ENCODE data around the gene NKD1.

DNA sequence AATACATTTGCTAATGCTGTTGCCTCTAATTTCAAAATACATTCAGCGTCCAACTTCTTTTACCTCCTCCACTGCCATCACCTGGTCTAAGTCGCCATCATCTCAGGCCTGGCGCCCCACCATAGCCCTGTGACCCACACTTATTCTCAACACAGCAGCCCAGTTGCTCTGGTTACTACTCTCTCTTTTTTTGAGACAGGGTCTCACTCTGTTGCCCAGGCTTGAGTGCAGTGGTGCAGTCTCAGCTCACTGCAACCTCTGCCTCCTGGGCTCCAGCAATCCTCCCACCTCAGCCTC, 7.5 kb upstream of the NKD1 start:
- TF ChIP-seq, protein P1, sequence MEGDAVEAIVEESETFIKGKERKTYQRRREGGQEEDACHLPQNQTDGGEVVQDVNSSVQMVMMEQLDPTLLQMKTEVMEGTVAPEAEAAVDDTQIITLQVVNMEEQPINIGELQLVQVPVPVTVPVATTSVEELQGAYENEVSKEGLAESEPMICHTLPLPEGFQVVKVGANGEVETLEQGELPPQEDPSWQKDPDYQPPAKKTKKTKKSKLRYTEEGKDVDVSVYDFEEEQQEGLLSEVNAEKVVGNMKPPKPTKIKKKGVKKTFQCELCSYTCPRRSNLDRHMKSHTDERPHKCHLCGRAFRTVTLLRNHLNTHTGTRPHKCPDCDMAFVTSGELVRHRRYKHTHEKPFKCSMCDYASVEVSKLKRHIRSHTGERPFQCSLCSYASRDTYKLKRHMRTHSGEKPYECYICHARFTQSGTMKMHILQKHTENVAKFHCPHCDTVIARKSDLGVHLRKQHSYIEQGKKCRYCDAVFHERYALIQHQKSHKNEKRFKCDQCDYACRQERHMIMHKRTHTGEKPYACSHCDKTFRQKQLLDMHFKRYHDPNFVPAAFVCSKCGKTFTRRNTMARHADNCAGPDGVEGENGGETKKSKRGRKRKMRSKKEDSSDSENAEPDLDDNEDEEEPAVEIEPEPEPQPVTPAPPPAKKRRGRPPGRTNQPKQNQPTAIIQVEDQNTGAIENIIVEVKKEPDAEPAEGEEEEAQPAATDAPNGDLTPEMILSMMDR (IDR thresholded peaks at IDR 0.05): no peak
- no peak for TF ChIP-seq EZH2 (IDR thresholded peaks at IDR 0.05; ENCODE audit: borderline replicate concordance, insufficient read depth, low read depth, low read length, poor library complexity, severe bottlenecking)
